Kidney tubule cell (primary cell): ENCODE data around the gene TRHDE.

Experiments used
- DNase-seq: peaks from one replicate; pipeline ENCODE4 v3.0.0-alpha.2; 2018; ENCODE audit warnings: low spot score

TRHDE gene

DNA sequence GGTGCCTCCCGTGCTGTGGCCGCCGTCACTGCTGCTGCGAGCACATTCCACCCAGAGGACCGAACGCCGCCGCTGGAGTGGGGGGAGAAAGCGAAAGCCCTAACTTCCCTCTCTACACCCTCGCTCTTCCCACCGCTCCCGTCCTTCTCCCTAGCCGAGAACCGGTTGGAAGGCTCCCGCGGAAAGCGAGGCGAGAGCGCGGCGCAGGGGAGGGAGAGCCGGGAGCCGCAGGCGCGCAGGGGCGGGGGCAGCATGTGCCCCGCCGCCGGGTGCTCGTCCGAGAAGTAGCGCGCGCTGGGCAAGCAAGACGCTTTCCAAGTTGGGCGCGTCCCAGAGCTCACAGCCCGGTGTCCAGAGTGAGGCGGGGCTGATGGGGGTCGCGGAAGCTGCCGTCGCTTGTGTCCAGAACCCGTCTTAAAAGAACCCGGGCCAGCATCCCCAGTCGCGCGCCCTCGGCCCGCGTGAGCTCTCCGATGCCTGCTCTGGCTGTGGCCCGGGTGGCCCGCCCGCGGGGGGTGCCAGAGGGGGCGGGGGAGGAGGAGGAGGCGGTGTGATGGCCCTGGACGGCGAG is at the start of gene TRHDE:
Gene TRHDE, plus strand, starts transcription at position 280 of the 571 bp plus-strand sequence. Its CDS starts 274 bp downstream, at position 554.
- DNase-seq, result peak; percentile 73

DNA sequence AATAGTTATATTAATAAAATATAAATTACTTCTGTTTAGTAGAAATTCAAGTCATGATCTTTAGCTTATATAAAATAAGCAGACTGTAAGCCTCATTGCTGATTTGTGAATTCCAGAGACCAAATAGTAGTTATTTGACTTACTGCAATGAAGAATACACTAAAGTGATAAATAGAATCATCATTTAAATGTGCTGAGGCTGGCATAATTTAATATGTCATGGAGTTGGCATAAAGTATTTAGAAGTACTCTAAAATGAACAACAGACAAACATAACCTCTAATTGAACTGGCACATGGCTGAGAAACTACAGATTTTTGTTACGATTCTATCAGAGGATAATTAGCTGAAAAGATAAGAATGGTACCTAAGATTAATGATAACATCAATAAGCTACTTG is 45.7 kb upstream of the TRHDE start:
- DNase-seq, result no peak

GRCh38 chr12:72228424-72228823 is 43.7 kb upstream of the TRHDE start:
- DNase-seq, result no peak

GRCh38 chr12:72230589-72230988 is 41.6 kb upstream of the TRHDE start:
- DNase-seq, result no peak

DNA sequence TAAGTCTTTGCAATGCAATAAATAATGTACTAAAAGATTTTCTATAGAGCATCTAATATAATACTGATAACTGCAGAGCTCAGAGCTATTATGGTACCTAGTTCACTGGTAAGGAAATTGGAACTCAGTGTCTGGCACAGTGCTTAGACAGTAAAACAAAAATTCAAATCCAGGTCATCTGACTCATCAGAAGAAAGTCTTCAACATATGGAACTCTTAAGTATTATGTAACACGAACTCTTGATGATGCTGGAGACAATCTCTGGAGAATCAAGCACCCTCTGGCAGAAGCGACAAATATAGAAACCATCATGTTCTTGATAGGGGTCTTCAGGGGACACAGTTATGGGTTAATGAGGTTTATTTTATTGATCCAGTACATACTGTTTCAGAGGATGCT is 37.3 kb upstream of the TRHDE start:
- DNase-seq, result no peak

GRCh38 chr12:72236071-72236705 is 36.0 kb upstream of the TRHDE start:
- DNase-seq, result no peak

DNA sequence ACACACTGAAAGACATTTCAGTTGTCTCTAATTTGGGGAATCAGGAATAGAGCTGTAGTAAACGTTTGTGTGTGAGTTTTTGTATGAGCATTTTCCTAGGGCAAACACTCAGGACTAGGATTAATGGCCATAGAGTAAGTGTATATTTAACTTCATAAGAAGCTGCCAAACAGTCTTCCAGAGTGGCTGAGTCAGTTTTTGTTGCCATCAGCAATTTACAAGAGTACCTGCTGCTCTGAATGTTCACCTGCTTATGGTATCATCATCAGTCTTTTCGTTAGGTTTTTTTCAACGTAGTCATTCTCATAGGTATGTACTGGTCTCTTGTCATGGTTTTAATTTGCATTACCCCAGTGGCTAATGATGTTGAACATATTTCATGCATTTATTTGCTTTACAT is 30.6 kb upstream of the TRHDE start:
- no peak for DNase-seq

GRCh38 chr12:72242946-72243345 is 29.2 kb upstream of the TRHDE start:
- DNase-seq, result no peak

GRCh38 chr12:72246370-72246769 is 25.8 kb upstream of the TRHDE start:
- no peak for DNase-seq

- no peak for DNase-seq
These were observed 21.8 kb upstream of the TRHDE start for GRCh38 chr12:72250346-72250745.

DNA sequence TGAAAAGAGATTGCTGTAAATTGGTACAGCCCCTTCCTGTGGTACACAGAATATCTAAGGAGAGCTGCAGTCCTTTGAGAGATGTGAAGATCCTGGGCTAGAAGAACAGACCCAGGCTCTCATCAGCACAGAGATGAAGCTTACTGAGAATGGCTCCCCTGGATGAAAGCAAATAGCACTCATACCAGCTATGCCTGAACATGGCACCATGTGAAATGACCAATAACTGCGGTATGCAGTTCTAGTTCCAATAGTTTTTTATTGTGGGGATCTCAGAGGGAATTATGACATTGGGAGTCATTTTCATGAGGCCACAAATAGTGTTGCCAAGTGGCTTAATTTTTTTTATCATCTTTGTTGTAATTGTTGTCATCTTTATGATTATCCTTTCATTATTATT is 15.4 kb upstream of the TRHDE start:
- DNase-seq, result peak; percentile 8

- no peak for DNase-seq
These were observed 10.3 kb upstream of the TRHDE start for GRCh38 chr12:72261885-72262284.

DNA sequence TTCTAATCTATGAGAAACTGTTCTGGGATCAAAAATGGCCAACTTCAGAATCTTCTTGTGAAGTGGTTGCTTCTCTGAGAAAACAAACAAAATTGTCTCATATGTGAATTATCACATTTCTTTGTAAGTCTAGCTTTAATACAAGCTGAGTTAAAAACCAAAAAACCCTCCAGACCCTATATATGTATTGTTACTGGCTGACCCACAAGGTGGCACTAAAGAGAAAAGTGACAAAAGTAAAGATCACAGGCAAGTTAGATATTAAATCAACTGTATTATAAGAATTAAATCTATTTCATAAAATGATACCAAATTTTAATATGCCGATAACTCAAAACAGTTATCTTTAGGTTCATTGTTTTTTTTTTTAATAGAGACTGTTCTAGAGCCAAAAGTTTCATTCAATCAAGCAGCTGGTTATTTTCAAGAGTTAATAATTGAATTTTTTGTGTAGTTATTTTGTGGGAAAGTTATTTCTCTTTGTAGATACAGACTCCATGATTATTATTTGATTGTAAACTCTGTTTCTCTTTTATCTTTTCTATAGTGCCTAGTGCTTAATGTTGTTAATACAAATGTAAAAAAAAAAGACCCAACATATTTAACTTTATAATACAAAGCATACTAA is 7.5 kb upstream of the TRHDE start:
- DNase-seq, result peak; percentile 47

DNA sequence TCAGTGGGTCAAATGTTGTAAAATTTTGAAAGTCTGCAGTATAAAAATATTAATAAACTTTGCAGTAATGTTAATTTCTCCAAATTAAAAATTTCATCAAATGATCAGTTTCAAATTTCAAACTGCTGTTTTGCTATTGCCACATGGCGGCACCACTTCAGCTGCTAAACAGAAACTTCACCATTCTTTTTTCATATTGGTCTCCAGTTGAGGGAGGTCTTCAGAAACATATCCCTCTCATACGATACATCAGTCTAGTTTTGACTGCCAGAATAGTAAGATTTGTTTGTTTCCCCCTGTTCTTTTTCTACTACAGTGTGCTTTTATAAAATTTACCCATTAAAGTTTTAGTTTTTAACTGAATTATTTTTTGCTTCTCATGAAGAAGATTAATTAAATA is 4.2 kb upstream of the TRHDE start:
- DNase-seq, result peak; percentile 27

GRCh38 chr12:72268386-72268785 is 3.8 kb upstream of the TRHDE start:
- peak; percentile 10 for DNase-seq

- peak; percentile 39 for DNase-seq
These were observed 2.7 kb upstream of the TRHDE start for GRCh38 chr12:72269491-72269890.

GRCh38 chr12:72270246-72270645 is 1.9 kb upstream of the TRHDE start:
- peak; percentile 43 for DNase-seq

- DNase-seq, result no peak
These were observed 1.2 kb upstream of the TRHDE start for GRCh38 chr12:72270961-72271360.

DNA sequence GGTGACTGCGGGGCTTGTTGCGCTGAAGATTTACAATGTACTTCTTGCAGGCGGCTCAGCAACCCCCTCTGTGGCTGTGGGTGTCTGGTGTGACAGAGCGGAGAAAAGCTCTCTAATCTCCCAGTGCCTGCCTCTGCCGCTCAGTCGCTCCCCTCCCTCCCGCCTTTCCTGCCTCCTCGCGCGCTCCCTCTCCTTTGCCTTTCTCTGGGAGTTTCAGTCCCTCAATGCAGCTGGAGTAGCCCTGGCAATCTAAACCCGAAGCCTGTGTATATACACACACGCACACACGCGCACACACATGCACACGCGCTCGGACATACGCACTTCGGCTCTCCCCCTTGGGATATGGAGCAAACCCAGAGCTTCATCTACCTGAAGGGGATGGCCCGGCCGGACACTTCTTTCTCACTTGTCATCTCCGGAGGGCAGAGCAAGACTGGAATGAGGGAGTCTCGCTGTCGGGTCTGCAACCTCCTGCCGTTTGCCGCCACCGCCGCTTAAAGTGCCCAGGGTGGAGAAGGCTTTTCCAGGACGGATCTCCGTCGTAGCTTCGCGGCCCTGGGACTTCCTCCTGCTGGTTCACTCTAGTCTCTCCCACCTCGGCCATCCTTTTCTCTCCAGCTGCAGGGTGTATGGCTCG is 599 bp upstream of the TRHDE start:
- peak; percentile 56 for DNase-seq

- DNase-seq, result peak; percentile 66
These were observed 745 bp downstream of the TRHDE start for GRCh38 chr12:72272731-72273498.

DNA sequence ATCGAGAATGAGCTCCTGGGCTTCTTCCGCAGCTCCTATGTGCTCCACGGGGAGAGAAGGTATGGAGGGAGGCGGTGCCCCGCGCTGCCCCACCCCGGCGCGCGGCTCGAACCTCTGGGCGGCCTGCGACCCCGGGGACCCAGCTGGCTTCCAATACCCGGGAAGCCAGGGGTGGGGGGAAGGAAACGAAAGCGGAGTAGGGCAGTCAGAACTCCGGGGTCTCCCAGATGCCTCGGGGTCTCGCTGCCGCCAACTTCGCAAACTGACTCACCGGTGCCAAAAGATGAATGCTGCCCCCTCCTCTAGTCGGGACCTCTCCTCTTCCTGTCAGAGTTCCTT is 1.3 kb downstream of the TRHDE start:
- DNase-seq, result no peak

DNA sequence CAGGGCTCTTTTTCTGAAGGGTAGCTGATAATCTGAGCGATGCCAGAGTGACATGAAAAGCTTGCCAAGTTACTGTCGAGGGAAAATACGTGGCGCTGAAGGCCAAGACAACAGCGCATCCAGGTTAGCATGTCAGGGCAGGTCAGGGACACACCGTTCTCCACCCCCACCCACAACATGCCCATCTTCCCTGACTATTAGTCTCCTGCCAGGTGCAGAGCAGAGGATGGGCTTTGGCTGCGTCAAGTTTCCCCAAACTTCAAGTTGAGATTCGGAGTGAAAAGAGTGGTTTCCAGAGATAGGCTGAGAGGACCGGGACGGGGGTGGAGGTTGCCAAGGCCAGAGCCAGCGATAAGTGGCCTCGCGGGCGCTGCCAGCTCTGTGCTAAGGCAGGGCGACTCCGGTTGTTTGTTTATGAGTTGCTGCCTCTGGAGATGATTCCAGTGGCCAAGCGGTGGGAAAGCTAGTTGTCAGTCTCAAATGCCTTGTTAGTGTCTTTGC is 1.7 kb downstream of the TRHDE start:
- peak; percentile 55 for DNase-seq
